GM21529 (cell line): ENCODE results near the gene LCE2B.

ENCODE experiments used
- ATAC-seq: cut with Tn5 transposase; IDR thresholded peaks from one replicate; pipeline ENCODE4 v1.9.1; 2021; ENCODE audit not compliant: unreplicated experiment

Gene LCE2B

DNA sequence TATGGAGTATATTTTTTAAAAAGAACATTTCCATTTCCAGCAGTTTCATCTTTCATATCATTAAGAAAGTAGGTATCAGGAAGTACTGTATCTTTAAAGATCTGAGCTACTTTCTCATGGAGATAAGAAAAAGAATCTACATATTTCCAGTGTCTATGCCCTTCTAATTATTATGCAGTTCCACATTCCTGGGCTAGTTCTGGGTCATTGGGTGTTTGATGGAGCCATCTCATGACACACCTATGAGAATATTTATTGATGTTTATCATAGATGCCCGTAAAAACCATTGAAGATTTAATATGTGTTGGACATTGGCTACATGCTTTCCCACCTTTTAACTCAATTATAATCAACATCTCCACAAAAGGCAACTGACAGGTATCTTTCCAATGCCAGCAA is 43.1 kb downstream of the LCE2B start:
- no peak for ATAC-seq

DNA sequence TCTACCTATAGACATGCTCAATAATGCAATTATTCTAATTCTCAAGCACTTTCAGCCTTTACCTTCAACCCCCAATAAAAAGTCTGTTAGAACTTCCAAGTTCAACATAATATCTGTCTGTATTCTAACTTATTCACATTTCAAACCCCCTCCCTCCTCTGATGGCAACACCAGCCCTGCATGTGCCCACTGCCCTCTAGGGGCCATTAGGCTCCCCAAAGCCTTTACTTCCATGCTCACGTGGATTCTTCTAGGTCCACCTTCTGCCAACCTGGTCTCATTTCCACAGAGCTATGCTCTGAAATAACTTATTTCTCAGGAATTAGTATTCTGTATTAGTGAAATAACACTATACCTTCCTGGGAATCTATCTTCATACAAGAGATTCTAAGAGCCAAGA is 49.7 kb downstream of the LCE2B start:
- ATAC-seq = no peak
